Fibroblast of the conjunctiva (primary cell): Measurements from ENCODE around the gene GTF2F2.
"Not testable (repeated sequence)": the region's sequence is repeated elsewhere in the genome, so short reads cannot be mapped to it uniquely, and the experiment has no call there.

ENCODE experiments used
- DNase-seq: peaks from one replicate; pipeline ENCODE4 v3.0.0-alpha.2; 2010; ENCODE audit warnings: low read depth

GTF2F2 gene

GRCh38 chr13:45256254-45256653, 135.9 kb downstream of the GTF2F2 start:
- no peak for DNase-seq

GRCh38 chr13:45257638-45258333, 137.5 kb downstream of the GTF2F2 start:
- DNase-seq = no peak

GRCh38 chr13:45258334-45258675, 138.0 kb downstream of the GTF2F2 start:
- peak; percentile 36 for DNase-seq

GRCh38 chr13:45267215-45267614, 146.9 kb downstream of the GTF2F2 start:
- no peak for DNase-seq

GRCh38 chr13:45269204-45269603, 148.9 kb downstream of the GTF2F2 start:
- no peak for DNase-seq

GRCh38 chr13:45276913-45277312, 156.6 kb downstream of the GTF2F2 start:
- no peak for DNase-seq

- no peak for DNase-seq
These were observed 157.9 kb downstream of the GTF2F2 start for GRCh38 chr13:45278096-45278645.

GRCh38 chr13:45280011-45280410, 159.7 kb downstream of the GTF2F2 start:
- DNase-seq = no peak

- peak; percentile 51 for DNase-seq
These were observed 160.7 kb downstream of the GTF2F2 start for GRCh38 chr13:45280751-45281634.

- no peak for DNase-seq
These were observed 162.7 kb downstream of the GTF2F2 start for GRCh38 chr13:45282994-45283393.

GRCh38 chr13:45289936-45290563, 169.7 kb downstream of the GTF2F2 start:
- DNase-seq = no peak

GRCh38 chr13:45292176-45292575, 171.9 kb downstream of the GTF2F2 start:
- DNase-seq = no peak

- DNase-seq = no peak
These were observed 175.2 kb downstream of the GTF2F2 start for GRCh38 chr13:45295536-45295935.

- no peak for DNase-seq
These were observed 175.9 kb downstream of the GTF2F2 start for GRCh38 chr13:45296259-45296658.

GRCh38 chr13:45297456-45298205, 177.3 kb downstream of the GTF2F2 start:
- DNase-seq = no peak

GRCh38 chr13:45298206-45298505, 177.8 kb downstream of the GTF2F2 start:
- DNase-seq = no peak

GRCh38 chr13:45298550-45298949, 178.2 kb downstream of the GTF2F2 start:
- DNase-seq = not testable (repeated sequence)

GRCh38 chr13:45299194-45299593, 178.9 kb downstream of the GTF2F2 start:
- DNase-seq = no peak

- no peak for DNase-seq
These were observed 180.1 kb downstream of the GTF2F2 start for GRCh38 chr13:45300190-45300985.

GRCh38 chr13:45301263-45301662, 181.0 kb downstream of the GTF2F2 start:
- DNase-seq = no peak

GRCh38 chr13:45302507-45302906, 182.2 kb downstream of the GTF2F2 start:
- no peak for DNase-seq
